ENCODE measurements around the gene SDS. TPM values are rescaled to one million over a fixed set of nuclear protein-coding genes. Genes with fewer than 3 reads are reported as not detected.

Gene SDS
- total and polyA plus RNA-seq, 2 donors (not counting 1 experiment from before 2014, with no cell fraction given): 0.09 TPM; not detected in 1

DNA sequence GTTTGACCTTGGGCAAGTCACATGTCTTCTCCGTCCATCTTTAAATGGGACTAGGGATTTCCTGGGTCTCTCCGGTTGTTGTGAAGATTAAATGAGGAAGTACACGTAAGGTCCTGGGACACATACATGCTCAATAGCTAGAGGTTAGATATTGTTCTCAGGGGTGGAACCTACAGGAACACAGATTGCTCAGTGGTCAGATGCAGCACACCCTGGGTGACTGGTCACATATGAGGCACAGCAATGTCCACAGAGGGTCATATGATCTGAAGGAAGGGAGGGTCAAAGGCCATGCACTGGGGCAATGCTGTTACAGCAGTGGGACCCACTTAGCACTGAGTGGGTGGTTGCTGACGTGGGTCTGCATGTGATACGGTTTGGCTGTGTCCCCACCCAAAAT is 57.3 kb downstream of the SDS start:
- H3K9me3 ChIP-seq (ENCODE audit: control extremely low read depth in 1 of 3, control insufficient read depth in 2 of 3, insufficient read depth in 1 of 3, low read length in 2 of 3): no peaks in the 10 kb centered on the region
- no peaks in the 10 kb centered on the region for H3K79me2 ChIP-seq (ENCODE audit: control insufficient read depth, insufficient read depth, low read length)
- no peak overlapping the region for H3K4me3 ChIP-seq (ENCODE audit: control extremely low read depth in 1 of 5, extremely low read depth in 1 of 5, insufficient read depth in 1 of 5, low read depth in 2 of 5, low read length in 4 of 5)
- H3K27me3 ChIP-seq (replicated peaks in 1 of 4; ENCODE audit: control extremely low read depth in 1 of 4, control insufficient read depth in 3 of 4, insufficient read depth in 4 of 4, low read length in 3 of 4): peaks cover 0 to 8% (median 0%) of the 10 kb centered on the region in 4 experiments
- TF ChIP-seq, protein P1, sequence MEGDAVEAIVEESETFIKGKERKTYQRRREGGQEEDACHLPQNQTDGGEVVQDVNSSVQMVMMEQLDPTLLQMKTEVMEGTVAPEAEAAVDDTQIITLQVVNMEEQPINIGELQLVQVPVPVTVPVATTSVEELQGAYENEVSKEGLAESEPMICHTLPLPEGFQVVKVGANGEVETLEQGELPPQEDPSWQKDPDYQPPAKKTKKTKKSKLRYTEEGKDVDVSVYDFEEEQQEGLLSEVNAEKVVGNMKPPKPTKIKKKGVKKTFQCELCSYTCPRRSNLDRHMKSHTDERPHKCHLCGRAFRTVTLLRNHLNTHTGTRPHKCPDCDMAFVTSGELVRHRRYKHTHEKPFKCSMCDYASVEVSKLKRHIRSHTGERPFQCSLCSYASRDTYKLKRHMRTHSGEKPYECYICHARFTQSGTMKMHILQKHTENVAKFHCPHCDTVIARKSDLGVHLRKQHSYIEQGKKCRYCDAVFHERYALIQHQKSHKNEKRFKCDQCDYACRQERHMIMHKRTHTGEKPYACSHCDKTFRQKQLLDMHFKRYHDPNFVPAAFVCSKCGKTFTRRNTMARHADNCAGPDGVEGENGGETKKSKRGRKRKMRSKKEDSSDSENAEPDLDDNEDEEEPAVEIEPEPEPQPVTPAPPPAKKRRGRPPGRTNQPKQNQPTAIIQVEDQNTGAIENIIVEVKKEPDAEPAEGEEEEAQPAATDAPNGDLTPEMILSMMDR (IDR thresholded peaks at IDR 0.05): no peak
- no peak for TF ChIP-seq EZH2 (IDR thresholded peaks at IDR 0.05; ENCODE audit: borderline replicate concordance, insufficient read depth, low read depth, low read length, poor library complexity, severe bottlenecking)
- H3K27ac ChIP-seq (ENCODE audit: low read length in 2 of 2): no peak overlapping the region
- peaks cover 15% of the 10 kb centered on the region for H3K27me3 Mint-ChIP-seq
- no peaks in the 10 kb centered on the region for H3K9me3 Mint-ChIP-seq (ENCODE audit: insufficient read depth)
- intact Hi-C loops (cut with micrococcal nuclease): no loop called here
- DNase-seq: no peak
- no peaks in the 10 kb centered on the region for H4K20me1 ChIP-seq (ENCODE audit: control insufficient read depth, insufficient read depth, low read length, poor library complexity, severe bottlenecking)
- H3K9ac ChIP-seq (ENCODE audit: low read length): no peak overlapping the region
- H3K27ac Mint-ChIP-seq: no peak overlapping the region
- H3K4me1 ChIP-seq (ENCODE audit: control insufficient read depth in 2 of 2, insufficient read depth in 2 of 2, low read length in 2 of 2): peaks cover 0 to 6% of the 10 kb centered on the region in 2 donors
- no peaks in the 10 kb centered on the region for H3K36me3 ChIP-seq (replicated peaks in 1 of 2; ENCODE audit: control extremely low read depth in 1 of 2, control insufficient read depth in 1 of 2, extremely low read depth in 1 of 2, insufficient read depth in 2 of 2, low read length in 1 of 2)
- H2AFZ ChIP-seq (ENCODE audit: insufficient read depth, low read depth, low read length, poor library complexity, severe bottlenecking): no peak overlapping the region
- POLR2A ChIA-PET: no interaction called here
- ATAC-seq (ENCODE audit: low read depth): no peak
- H3K4me3 Mint-ChIP-seq: no peak overlapping the region
- WGBS (ENCODE audit: insufficient coverage): 85% methylated on average over 3 of the region's 5 CpGs
- no peak overlapping the region for H3K4me2 ChIP-seq (replicated peaks; ENCODE audit: low read depth, low read length, poor library complexity, severe bottlenecking)
- CTCF ChIA-PET: no interaction called here
- peaks cover 6% of the 10 kb centered on the region for H3K4me1 Mint-ChIP-seq

DNA sequence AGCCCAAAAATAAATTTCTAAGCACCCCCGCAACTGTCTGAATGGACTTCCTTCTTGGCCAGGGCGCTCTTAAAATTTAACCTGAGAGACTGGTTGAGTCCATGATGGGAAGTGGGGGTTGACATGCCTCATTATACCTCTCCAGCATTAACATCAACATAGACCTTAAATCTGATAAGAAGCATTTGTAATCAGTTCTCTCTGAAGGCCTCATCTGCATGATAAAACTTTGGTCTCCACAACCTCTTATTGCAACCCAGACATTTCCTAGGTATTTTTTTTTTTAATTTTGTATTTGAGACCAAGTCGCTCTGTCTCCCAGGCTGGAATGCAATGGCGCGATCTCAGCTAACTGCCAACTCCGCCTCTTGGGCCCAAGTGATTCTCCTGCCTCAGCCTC is 58.4 kb downstream of the SDS start:
- H4K20me1 ChIP-seq (ENCODE audit: control insufficient read depth, insufficient read depth, low read length, poor library complexity, severe bottlenecking): no peaks in the 10 kb centered on the region
- Mint-ChIP-seq H3K9me3 (ENCODE audit: insufficient read depth) (no peaks in the 10 kb centered on the region), H3K27ac (no peak overlapping the region), H3K27me3 (peaks cover 9% of the 10 kb centered on the region), H3K4me1 (peaks cover 8% of the 10 kb centered on the region), H3K4me3 (no peak overlapping the region)
- 96% methylated on average over 4 of the region's 6 CpGs for WGBS (ENCODE audit: insufficient coverage)
- ATAC-seq (ENCODE audit: low read depth) (no peak), DNase-seq (no peak)
- no peaks in the 10 kb centered on the region for H3K79me2 ChIP-seq (ENCODE audit: control insufficient read depth, insufficient read depth, low read length)
- no peak overlapping the region for H3K9ac ChIP-seq (ENCODE audit: low read length)
- no peak overlapping the region for H3K27ac ChIP-seq (ENCODE audit: low read length in 2 of 2)
- POLR2A ChIA-PET: no interaction called here
- H3K36me3 ChIP-seq (replicated peaks in 1 of 2; ENCODE audit: control extremely low read depth in 1 of 2, control insufficient read depth in 1 of 2, extremely low read depth in 1 of 2, insufficient read depth in 2 of 2, low read length in 1 of 2): no peaks in the 10 kb centered on the region
- CTCF ChIA-PET: no interaction called here
- intact Hi-C loops (cut with micrococcal nuclease): no loop called here
- no peak overlapping the region for H3K4me2 ChIP-seq (replicated peaks; ENCODE audit: low read depth, low read length, poor library complexity, severe bottlenecking)
- peaks cover 0 to 6% (median 0%) of the 10 kb centered on the region in 4 experiments for H3K27me3 ChIP-seq (replicated peaks in 1 of 4; ENCODE audit: control extremely low read depth in 1 of 4, control insufficient read depth in 3 of 4, insufficient read depth in 4 of 4, low read length in 3 of 4)
- peaks cover 0 to 6% of the 10 kb centered on the region in 2 donors for H3K4me1 ChIP-seq (ENCODE audit: control insufficient read depth in 2 of 2, insufficient read depth in 2 of 2, low read length in 2 of 2)
- H3K9me3 ChIP-seq (ENCODE audit: control extremely low read depth in 1 of 3, control insufficient read depth in 2 of 3, insufficient read depth in 1 of 3, low read length in 2 of 3): no peaks in the 10 kb centered on the region
- H3K4me3 ChIP-seq (ENCODE audit: control extremely low read depth in 1 of 5, extremely low read depth in 1 of 5, insufficient read depth in 1 of 5, low read depth in 2 of 5, low read length in 4 of 5): no peak overlapping the region
- no peak for TF ChIP-seq EZH2 (IDR thresholded peaks at IDR 0.05; ENCODE audit: borderline replicate concordance, insufficient read depth, low read depth, low read length, poor library complexity, severe bottlenecking)
- TF ChIP-seq, protein P1 (IDR thresholded peaks at IDR 0.05): no peak
- H2AFZ ChIP-seq (ENCODE audit: insufficient read depth, low read depth, low read length, poor library complexity, severe bottlenecking): no peak overlapping the region

Other genes with a start within 250 kb of the SDS start
- gene DDX54, start 218.4 kb downstream of the SDS start, total RNA-seq: 90.1 and 101 TPM in 2 replicates
- gene DDX54, start 218.4 kb downstream of the SDS start, polyA plus RNA-seq: 55.4 and 65.4 TPM in 2 replicates
- gene RITA1, start 218.2 kb downstream of the SDS start, total RNA-seq: 16.2 and 17.9 TPM in 2 replicates
- 6.2 and 8.1 TPM in 2 replicates for gene RITA1, start 218.2 kb downstream of the SDS start, polyA plus RNA-seq
- 258 and 267 TPM in 2 replicates for gene TPCN1, start 182.4 kb downstream of the SDS start, total RNA-seq
- 80.8 and 89.0 TPM in 2 replicates for gene TPCN1, start 182.4 kb downstream of the SDS start, polyA plus RNA-seq
- 34.1 and 35.6 TPM in 2 replicates for gene SLC8B1, start 68.8 kb downstream of the SDS start, total RNA-seq
- 18.7 and 21.1 TPM in 2 replicates for gene SLC8B1, start 68.8 kb downstream of the SDS start, polyA plus RNA-seq
- 11.6 and 14.0 TPM in 2 replicates for gene PLBD2, start 45.3 kb downstream of the SDS start, total RNA-seq
- gene PLBD2, start 45.3 kb downstream of the SDS start, polyA plus RNA-seq: 1.9 and 2.9 TPM in 2 replicates
- 0.64 and 1.1 TPM in 2 replicates for gene SDSL, start 18.5 kb upstream of the SDS start, total RNA-seq
- 0.15 TPM in 1 of 2 replicates, not detected in the other for gene SDSL, start 18.5 kb upstream of the SDS start, polyA plus RNA-seq
- gene LHX5, start 68.0 kb upstream of the SDS start, total RNA-seq: not detected in 2 replicates
- gene LHX5, start 68.0 kb upstream of the SDS start, polyA plus RNA-seq: not detected in 2 replicates

Measured in B cell (primary cell).